ENCODE results near the gene PGLYRP3.

- no peak for TF ChIP-seq CTCF (tag by site-specific recombination; IDR thresholded peaks at IDR 0.05)
- TF ChIP-seq, protein P1, sequence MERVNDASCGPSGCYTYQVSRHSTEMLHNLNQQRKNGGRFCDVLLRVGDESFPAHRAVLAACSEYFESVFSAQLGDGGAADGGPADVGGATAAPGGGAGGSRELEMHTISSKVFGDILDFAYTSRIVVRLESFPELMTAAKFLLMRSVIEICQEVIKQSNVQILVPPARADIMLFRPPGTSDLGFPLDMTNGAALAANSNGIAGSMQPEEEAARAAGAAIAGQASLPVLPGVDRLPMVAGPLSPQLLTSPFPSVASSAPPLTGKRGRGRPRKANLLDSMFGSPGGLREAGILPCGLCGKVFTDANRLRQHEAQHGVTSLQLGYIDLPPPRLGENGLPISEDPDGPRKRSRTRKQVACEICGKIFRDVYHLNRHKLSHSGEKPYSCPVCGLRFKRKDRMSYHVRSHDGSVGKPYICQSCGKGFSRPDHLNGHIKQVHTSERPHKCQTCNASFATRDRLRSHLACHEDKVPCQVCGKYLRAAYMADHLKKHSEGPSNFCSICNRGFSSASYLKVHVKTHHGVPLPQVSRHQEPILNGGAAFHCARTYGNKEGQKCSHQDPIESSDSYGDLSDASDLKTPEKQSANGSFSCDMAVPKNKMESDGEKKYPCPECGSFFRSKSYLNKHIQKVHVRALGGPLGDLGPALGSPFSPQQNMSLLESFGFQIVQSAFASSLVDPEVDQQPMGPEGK (tag by site-specific recombination; IDR thresholded peaks at IDR 0.05), result no peak
- no peak for TF ChIP-seq MYNN (tag by site-specific recombination; IDR thresholded peaks at IDR 0.05; ENCODE audit: borderline replicate concordance)
- TF ChIP-seq, protein P2, sequence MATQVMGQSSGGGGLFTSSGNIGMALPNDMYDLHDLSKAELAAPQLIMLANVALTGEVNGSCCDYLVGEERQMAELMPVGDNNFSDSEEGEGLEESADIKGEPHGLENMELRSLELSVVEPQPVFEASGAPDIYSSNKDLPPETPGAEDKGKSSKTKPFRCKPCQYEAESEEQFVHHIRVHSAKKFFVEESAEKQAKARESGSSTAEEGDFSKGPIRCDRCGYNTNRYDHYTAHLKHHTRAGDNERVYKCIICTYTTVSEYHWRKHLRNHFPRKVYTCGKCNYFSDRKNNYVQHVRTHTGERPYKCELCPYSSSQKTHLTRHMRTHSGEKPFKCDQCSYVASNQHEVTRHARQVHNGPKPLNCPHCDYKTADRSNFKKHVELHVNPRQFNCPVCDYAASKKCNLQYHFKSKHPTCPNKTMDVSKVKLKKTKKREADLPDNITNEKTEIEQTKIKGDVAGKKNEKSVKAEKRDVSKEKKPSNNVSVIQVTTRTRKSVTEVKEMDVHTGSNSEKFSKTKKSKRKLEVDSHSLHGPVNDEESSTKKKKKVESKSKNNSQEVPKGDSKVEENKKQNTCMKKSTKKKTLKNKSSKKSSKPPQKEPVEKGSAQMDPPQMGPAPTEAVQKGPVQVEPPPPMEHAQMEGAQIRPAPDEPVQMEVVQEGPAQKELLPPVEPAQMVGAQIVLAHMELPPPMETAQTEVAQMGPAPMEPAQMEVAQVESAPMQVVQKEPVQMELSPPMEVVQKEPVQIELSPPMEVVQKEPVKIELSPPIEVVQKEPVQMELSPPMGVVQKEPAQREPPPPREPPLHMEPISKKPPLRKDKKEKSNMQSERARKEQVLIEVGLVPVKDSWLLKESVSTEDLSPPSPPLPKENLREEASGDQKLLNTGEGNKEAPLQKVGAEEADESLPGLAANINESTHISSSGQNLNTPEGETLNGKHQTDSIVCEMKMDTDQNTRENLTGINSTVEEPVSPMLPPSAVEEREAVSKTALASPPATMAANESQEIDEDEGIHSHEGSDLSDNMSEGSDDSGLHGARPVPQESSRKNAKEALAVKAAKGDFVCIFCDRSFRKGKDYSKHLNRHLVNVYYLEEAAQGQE (tag by site-specific recombination; IDR thresholded peaks at IDR 0.05), result no peak
- TF ChIP-seq TSHZ1 (tag by site-specific recombination; IDR thresholded peaks at IDR 0.05; ENCODE audit: borderline replicate concordance), result no peak
- TF ChIP-seq TCF7L2 (IDR thresholded peaks at IDR 0.05; ENCODE audit: borderline replicate concordance, low read depth, low read length), result no peak
- TF ChIP-seq IKZF3 (tag by site-specific recombination; IDR thresholded peaks at IDR 0.05), result no peak
- no peak for TF ChIP-seq ZNF501 (tag by site-specific recombination; IDR thresholded peaks at IDR 0.05)
- TF ChIP-seq, protein P3, sequence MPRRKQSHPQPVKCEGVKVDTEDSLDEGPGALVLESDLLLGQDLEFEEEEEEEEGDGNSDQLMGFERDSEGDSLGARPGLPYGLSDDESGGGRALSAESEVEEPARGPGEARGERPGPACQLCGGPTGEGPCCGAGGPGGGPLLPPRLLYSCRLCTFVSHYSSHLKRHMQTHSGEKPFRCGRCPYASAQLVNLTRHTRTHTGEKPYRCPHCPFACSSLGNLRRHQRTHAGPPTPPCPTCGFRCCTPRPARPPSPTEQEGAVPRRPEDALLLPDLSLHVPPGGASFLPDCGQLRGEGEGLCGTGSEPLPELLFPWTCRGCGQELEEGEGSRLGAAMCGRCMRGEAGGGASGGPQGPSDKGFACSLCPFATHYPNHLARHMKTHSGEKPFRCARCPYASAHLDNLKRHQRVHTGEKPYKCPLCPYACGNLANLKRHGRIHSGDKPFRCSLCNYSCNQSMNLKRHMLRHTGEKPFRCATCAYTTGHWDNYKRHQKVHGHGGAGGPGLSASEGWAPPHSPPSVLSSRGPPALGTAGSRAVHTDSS (tag by site-specific recombination; IDR thresholded peaks at IDR 0.05), result no peak
- TF ChIP-seq ZNF777 (tag by site-specific recombination; IDR thresholded peaks at IDR 0.05; ENCODE audit: borderline replicate concordance), result no peak
- no peak for TF ChIP-seq SP2 (tag by site-specific recombination; IDR thresholded peaks at IDR 0.05)
- no peak for TF ChIP-seq ZNF629 (tag by site-specific recombination; IDR thresholded peaks at IDR 0.05)
- no peak for TF ChIP-seq ZNF202 (tag by site-specific recombination; IDR thresholded peaks at IDR 0.05; ENCODE audit: borderline replicate concordance)
- TF ChIP-seq, protein P4, sequence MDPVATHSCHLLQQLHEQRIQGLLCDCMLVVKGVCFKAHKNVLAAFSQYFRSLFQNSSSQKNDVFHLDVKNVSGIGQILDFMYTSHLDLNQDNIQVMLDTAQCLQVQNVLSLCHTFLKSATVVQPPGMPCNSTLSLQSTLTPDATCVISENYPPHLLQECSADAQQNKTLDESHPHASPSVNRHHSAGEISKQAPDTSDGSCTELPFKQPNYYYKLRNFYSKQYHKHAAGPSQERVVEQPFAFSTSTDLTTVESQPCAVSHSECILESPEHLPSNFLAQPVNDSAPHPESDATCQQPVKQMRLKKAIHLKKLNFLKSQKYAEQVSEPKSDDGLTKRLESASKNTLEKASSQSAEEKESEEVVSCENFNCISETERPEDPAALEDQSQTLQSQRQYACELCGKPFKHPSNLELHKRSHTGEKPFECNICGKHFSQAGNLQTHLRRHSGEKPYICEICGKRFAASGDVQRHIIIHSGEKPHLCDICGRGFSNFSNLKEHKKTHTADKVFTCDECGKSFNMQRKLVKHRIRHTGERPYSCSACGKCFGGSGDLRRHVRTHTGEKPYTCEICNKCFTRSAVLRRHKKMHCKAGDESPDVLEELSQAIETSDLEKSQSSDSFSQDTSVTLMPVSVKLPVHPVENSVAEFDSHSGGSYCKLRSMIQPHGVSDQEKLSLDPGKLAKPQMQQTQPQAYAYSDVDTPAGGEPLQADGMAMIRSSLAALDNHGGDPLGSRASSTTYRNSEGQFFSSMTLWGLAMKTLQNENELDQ (tag by site-specific recombination; IDR thresholded peaks at IDR 0.05; ENCODE audit: low read depth), result no peak
These were observed 61.2 kb downstream of the PGLYRP3 start for GRCh38 chr1:153251562-153251961.

All from HEK293 (cell line).